NCI-H2029 (cell line): ENCODE data around the gene TRMT1.
A peak's percentile ranks its signal among the peaks of the same experiment; 100 is the strongest.

Experiments used
- DNase-seq: peaks from one replicate; lab custom pipeline; 2025; lab: John Stamatoyannopoulos, UW

Gene TRMT1

GRCh38 chr19:13090511-13091231 is 25.9 kb downstream of the TRMT1 start:
- DNase-seq = no peak

DNA sequence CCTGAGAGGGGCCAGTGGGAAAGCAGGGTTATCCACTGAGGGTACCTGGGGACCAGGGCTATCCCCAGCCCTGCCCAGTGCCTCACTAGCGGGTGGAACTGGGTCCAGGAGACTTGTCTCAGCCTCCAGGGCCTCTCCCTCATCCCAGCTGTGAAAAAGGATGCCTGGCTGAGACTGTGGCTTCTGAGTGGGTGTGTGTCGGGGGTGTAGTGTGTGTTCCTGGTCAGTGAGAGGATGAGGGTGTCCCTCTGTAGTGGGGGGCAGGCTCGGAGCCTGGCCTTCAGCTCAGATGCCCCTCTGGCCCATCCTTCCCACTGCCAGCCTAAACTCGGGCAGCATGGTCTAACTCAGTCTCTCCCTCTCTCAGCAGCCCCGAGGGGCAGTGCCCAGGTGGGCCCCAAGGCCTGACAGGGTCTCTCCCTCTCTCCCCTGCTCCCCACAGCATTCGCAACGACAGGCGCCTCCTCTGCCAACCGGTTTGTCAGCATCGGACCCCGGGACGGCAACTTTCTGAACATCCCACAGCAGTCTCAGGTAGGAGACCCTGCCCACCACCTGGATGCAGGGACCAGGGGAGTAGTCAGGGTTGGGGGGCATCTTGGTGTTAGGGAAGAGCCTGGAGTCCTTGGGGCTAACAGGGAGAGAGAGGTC is 26.6 kb downstream of the TRMT1 start:
- no peak for DNase-seq

- no peak for DNase-seq
These were observed 27.2 kb downstream of the TRMT1 start for GRCh38 chr19:13089139-13089856.

GRCh38 chr19:13087795-13088537 is 28.6 kb downstream of the TRMT1 start:
- DNase-seq = no peak

- no peak for DNase-seq
These were observed 29.2 kb downstream of the TRMT1 start for GRCh38 chr19:13087295-13087694.

DNA sequence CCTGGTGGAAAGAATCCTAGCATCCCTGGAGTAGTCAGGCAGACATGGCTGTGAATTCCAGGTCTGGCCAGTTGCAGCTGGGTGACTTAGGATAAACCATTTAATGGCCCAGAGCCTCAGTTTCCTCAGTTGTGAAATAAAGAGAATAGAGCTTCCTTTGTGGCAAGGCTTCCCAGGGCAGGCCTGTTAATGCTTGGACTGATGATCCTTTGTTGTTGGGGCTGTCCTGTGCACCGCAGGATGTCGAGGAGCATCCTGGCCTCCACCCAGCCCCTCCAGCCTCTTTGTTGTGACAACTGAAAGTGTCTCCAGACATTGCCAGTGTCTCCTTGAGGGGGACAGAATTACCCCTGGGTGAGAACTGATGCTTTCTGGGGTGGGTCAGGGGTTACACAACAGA is 30.2 kb downstream of the TRMT1 start:
- DNase-seq = no peak

DNA sequence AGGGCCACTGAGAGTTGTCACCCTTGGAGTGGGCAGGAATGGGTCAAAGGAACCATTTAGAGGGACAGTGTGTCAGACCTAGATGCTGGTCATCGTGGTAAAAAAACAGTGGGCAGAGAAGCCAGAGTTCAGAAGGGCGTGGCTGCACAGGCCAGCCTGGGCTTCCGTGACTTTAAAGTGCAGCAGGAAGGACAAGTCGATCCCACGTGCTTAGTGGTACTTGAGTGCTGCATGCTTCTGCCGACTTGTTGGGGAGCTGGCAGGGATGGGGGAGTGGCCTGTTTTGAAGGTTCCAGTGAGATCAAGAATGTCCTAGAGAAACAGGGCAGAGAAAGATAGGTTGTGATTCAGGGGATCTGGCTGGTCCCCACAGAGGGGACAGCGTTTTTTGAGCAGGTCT is 30.9 kb downstream of the TRMT1 start:
- DNase-seq = no peak

- no peak for DNase-seq
These were observed 32.9 kb downstream of the TRMT1 start for GRCh38 chr19:13083627-13084026.

DNA sequence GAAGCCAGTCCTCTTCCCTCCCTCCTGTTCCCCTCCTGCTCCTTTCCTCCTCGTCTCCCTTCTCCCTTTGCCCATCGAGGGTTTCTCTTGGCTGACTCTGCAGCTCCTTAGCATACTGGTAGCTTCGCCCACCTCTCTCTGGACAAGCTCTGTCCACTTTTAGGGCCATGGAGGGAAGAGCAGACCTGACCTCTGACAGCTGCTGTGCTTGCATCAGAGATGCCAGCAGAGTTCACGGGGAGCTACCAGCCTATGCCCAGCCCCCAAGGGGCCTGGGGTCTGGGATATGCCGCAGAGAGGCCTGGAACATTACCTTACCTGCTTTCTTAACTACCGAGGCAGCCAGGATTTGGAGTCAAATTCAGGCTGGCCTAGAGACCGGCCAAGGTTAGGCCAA is 33.5 kb downstream of the TRMT1 start:
- DNase-seq = no peak

DNA sequence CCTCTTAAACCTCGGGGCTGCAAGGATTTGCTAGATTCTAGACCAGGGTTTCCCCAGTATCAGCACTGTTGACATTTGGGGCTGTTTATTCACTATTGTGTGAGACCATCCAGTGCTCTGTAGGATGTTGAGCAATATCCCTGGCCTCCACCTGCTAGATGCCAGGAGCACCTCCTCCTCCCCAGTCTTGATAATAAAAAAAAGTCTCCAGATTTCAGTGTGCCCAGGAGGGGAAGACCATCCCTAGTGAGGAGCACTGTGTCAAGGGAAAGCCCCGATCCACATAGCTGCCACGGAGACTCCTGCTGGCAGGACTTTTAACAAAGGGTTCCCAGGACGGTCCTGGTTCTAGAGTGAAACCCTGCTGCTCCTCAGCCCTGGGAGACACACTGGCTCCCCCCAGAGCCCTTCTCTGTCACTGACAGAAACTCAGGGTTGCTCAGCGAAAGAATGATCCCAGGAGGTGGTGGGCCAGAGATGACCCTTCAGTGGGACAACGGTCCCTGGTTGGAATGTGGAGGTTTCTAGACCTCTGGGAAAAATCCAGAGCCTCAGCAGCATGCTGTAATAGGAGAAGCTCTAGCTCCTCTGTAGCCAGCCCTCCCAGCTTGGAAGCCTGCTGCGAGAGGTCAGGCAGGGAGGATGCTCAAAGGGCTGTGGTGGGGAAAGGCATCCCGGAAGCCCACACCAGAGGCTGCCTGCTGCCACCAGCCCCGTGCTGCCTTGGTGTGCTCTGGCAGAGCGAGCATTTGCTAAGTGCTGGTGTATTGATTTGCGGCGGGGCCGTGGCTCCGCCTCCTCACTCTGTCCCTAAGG is 34.1 kb downstream of the TRMT1 start:
- peak; percentile 28 for DNase-seq

DNA sequence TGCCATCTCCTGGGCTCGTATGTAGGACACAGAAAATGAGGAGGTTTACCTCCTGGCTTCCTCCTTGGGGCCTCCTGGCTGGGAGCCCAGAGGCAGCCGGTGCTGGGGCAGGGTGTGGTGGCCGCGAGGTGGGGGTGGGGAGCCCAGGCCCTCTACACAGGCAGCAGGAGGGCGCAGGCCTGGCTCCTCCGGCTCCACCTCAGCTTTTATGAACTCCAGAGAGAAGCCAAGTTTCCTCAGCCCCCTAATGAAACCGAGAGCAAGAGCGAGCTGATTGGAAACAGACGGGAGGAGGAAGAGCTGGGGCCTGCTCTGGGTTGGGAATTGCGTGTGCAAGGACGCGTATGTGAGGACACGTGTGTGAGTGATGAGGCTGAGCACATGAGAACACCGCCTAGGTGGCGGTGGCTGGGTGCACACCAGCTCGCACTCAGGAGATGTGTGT is 37.0 kb downstream of the TRMT1 start:
- peak; percentile 44 for DNase-seq

GRCh38 chr19:13078897-13079541 is 37.5 kb downstream of the TRMT1 start:
- DNase-seq = peak; percentile 30

- no peak for DNase-seq
These were observed 38.2 kb downstream of the TRMT1 start for GRCh38 chr19:13078381-13078780.

GRCh38 chr19:13077240-13077639 is 39.3 kb downstream of the TRMT1 start:
- DNase-seq = no peak

GRCh38 chr19:13076787-13077186 is 39.8 kb downstream of the TRMT1 start:
- DNase-seq = no peak

DNA sequence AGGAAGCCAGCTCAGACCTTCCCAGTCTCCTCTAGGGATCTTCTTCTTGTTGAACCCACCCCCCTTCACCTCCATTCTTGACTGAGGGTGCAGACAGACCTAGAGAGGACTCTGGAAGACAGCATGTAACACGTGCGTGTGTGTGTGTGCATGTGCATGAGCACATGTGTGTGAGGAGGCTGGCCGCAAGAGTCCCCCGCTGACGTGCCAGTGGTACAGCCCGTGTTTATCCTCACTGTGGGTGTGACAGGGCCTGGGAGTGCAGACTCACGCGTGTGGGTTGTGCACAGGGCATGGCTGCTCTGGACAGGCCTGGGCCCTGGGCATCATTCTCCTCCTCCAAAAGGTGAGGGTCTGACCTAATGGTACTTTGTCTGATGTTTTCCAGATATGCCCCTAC is 40.2 kb downstream of the TRMT1 start:
- DNase-seq = no peak

- DNase-seq = no peak
These were observed 42.2 kb downstream of the TRMT1 start for GRCh38 chr19:13074378-13074777.

- DNase-seq = no peak
These were observed 43.3 kb downstream of the TRMT1 start for GRCh38 chr19:13073263-13073662.

DNA sequence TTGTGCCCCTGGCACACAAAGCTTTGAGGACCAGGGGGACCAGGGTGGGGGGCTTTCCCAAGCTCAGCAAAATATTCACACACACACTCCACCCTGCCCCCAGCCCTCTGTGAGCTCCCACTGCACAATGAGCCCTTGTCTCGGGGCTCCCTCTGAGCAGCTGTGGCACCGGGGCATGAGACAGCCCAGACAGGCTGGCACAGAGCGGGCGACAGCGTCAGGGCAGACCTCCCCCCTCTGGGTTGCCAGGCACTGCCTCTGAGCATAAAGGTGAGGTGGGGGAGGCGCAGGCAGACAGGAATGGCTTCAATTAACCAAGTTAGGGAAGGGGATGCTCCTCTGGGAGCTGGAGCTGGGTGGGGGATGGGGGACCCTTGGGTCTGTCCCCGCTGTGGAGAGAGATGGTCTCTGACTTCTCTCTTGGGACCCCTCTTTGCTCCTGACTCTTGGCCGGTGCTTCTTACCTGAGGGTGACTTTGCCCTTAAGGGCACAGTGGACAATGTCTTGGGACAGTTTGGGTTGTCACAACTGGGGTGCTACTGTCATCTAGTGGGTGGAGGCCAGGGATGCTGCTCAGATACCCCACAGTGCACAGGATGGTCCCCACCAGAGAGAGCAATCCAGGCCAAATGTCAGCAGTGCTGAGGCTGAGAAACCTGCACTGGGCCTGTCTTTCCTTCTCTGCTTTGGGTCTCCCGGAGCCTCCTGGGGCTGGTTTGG is 44.2 kb downstream of the TRMT1 start:
- DNase-seq = no peak

DNA sequence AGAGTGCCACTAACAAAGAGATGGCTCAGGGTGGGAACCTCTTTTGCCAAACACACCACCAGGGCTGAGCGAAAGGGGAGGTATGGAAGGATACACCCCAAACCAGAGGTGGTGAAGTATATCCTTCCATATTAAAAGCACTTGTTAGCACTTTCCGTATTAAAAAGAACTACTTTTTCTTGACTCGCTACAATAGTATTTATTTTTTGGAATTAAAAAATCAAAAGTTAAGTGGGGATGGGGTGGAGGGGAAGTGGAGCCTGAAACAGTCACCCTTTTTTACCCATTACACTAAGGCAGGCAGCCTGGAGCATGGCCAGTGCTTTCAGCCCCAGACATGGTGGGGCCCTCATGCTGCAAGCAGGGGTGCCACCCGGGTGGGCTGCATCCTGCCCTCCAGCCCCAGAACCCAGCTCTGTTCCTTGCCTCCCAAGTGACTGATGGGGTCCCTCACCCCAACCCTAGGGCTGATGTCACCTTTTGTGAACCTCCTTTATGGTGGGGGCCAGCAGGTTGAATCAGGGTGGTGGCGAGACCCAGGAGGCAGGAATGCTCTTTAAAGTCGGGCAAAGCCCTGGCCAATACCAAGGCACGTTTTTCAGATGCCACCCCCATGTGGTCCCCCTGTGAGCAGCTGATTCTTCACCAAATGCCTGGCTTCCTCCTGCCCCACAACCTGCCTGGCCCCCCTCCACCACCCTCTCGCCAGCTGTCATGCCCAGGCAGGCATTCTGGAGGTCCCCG is 44.9 kb downstream of the TRMT1 start:
- DNase-seq = no peak
